WTC11 (cell line): ENCODE results near the gene MED9. TPM values are rescaled to one million over a fixed set of nuclear protein-coding genes. Genes with fewer than 3 reads are reported as not detected.

Source experiments
- ATAC-seq: fragments of 200-7000 bp; cut with Tn5 transposase; 2 replicates; pipeline ENCODE4 v1.10.0; 2021; ENCODE audit warnings: mild to moderate bottlenecking, moderate library complexity
- CTCF ChIA-PET: fragments of 300-600 bp; sonication (Branson Sonifier 250); formaldehyde crosslinking; loops from one replicate; lab custom pipeline; 2021; ENCODE audit warnings: antibody characterized with exemption; lab: Charles Lee
- POLR2A ChIA-PET: fragments of 350-600 bp; sonication (Branson Sonifier 250); formaldehyde crosslinking; loops from one replicate; lab custom pipeline; 2021; ENCODE audit warnings: antibody characterized with exemption; lab: Charles Lee
- DNase-seq: peaks from one replicate; pipeline ENCODE4 v3.0.0; 2021; ENCODE audit warnings: low spot score
- H3K27ac Mint-ChIP-seq: 2 replicates; pipeline ENCODE4 v1.8.0; 2021; ENCODE audit warnings: mixed read lengths
- H3K27me3 Mint-ChIP-seq: 2 replicates; pipeline ENCODE4 v1.8.0; 2021; ENCODE audit warnings: low read depth, mild to moderate bottlenecking, moderate library complexity, mixed read lengths
- H3K36me3 Mint-ChIP-seq: 2 replicates; pipeline ENCODE4 v1.8.0; 2021; ENCODE audit warnings: mixed read lengths
- H3K4me1 Mint-ChIP-seq: 2 replicates; pipeline ENCODE4 v1.8.0; 2022; ENCODE audit warnings: mixed read lengths
- H3K4me3 Mint-ChIP-seq: 2 replicates; pipeline ENCODE4 v1.8.0; 2021; ENCODE audit warnings: mild to moderate bottlenecking, moderate library complexity, mixed read lengths
- H3K9me3 Mint-ChIP-seq: 2 replicates; pipeline ENCODE4 v1.8.0; 2021; ENCODE audit warnings: mixed read lengths
- EMX1 ChIP-seq: fragments of 250-450 bp; sonication (Bioruptor Pico); IDR thresholded peaks from 2 replicates; pipeline ENCODE4 v1.8.0; 2021; ENCODE audit warnings: mild to moderate bottlenecking
- ETV6 ChIP-seq: sonication (generic); formaldehyde crosslinking; IDR thresholded peaks from 2 replicates; pipeline ENCODE4 v1.8.1; 2022; ENCODE audit warnings: mild to moderate bottlenecking, missing genetic modification reagents
- GABPB1 ChIP-seq: sonication (generic); formaldehyde crosslinking; IDR thresholded peaks from 2 replicates; pipeline ENCODE4 v1.8.1; 2023; ENCODE audit warnings: mild to moderate bottlenecking, missing genetic modification reagents
- GRHL2 ChIP-seq: fragments of 250-450 bp; sonication (Bioruptor Pico); IDR thresholded peaks from 2 replicates; pipeline ENCODE4 v1.8.0; 2022; ENCODE audit warnings: mild to moderate bottlenecking, moderate library complexity; ENCODE audit not compliant: insufficient replicate concordance, severe bottlenecking
- IRF1 ChIP-seq: sonication (generic); formaldehyde crosslinking; IDR thresholded peaks from 2 replicates; pipeline ENCODE4 v1.8.0; 2023; ENCODE audit warnings: missing genetic modification reagents
- KAT7 ChIP-seq: sonication (generic); formaldehyde crosslinking; IDR thresholded peaks from 2 replicates; pipeline ENCODE4 v1.8.1; 2023; ENCODE audit warnings: missing genetic modification reagents, mild to moderate bottlenecking, borderline replicate concordance
- MYBL2 ChIP-seq: sonication (generic); formaldehyde crosslinking; IDR thresholded peaks from 2 replicates; pipeline ENCODE4 v1.8.1; 2023; ENCODE audit warnings: mild to moderate bottlenecking, moderate library complexity, missing genetic modification reagents
- NFYB ChIP-seq: sonication (generic); formaldehyde crosslinking; conservative IDR thresholded peaks from 2 replicates; pipeline ENCODE4 v1.8.0; 2022; ENCODE audit warnings: low read depth, missing genetic modification reagents
- OVOL2 ChIP-seq: fragments of 250-450 bp; sonication (Bioruptor Pico); IDR thresholded peaks from 2 replicates; pipeline ENCODE4 v1.9.0; 2021; ENCODE audit warnings: mild to moderate bottlenecking, borderline replicate concordance
- RORB ChIP-seq: fragments of 250-450 bp; sonication (Bioruptor Pico); IDR thresholded peaks from 2 replicates; pipeline ENCODE4 v1.9.0; 2021; ENCODE audit warnings: mild to moderate bottlenecking
- SMAD3 ChIP-seq: sonication (generic); formaldehyde crosslinking; IDR thresholded peaks from 2 replicates; pipeline ENCODE4 v1.8.0; 2022; ENCODE audit warnings: missing genetic modification reagents, mild to moderate bottlenecking, borderline replicate concordance
- SOX15 ChIP-seq: fragments of 250-450 bp; sonication (Bioruptor Pico); IDR thresholded peaks from 2 replicates; pipeline ENCODE4 v1.9.0; 2021; ENCODE audit warnings: mild to moderate bottlenecking
- SP1 ChIP-seq: sonication (generic); formaldehyde crosslinking; conservative IDR thresholded peaks from 2 replicates; pipeline ENCODE4 v1.8.1; 2022; ENCODE audit warnings: missing genetic modification reagents
- USF2 ChIP-seq: sonication (generic); formaldehyde crosslinking; IDR thresholded peaks from 2 replicates; pipeline ENCODE4 v1.8.1; 2023; ENCODE audit warnings: mild to moderate bottlenecking, missing genetic modification reagents, moderate library complexity
- ZNF232 ChIP-seq: sonication (generic); formaldehyde crosslinking; IDR thresholded peaks from 2 replicates; pipeline ENCODE4 v1.8.0; 2022; ENCODE audit warnings: mild to moderate bottlenecking, missing genetic modification reagents
- ZNF512 ChIP-seq: sonication (generic); formaldehyde crosslinking; IDR thresholded peaks from 2 replicates; pipeline ENCODE4 v1.8.1; 2022; ENCODE audit warnings: missing genetic modification reagents, borderline replicate concordance
- total RNA-seq: library from RNA; stranded (reverse); gene quantifications from 3 replicates; pipeline ENCODE4 v1.2.3, GENCODE V29; 2021
- TF ChIP-seq, protein P1 (sequence below): fragments of 250-450 bp; sonication (Bioruptor Pico); IDR thresholded peaks from 2 replicates; pipeline ENCODE4 v2.1.2; 2022; ENCODE audit warnings: mild to moderate bottlenecking, moderate library complexity
- TF ChIP-seq, protein P2 (sequence below): sonication (generic); formaldehyde crosslinking; IDR thresholded peaks from 2 replicates; pipeline ENCODE4 v1.8.1; 2022; ENCODE audit warnings: mild to moderate bottlenecking, missing genetic modification reagents, moderate library complexity, borderline replicate concordance
- TF ChIP-seq, protein P3 (sequence below): sonication (generic); formaldehyde crosslinking; IDR thresholded peaks from 2 replicates; pipeline ENCODE4 v1.8.1; 2022; ENCODE audit warnings: low read depth, missing genetic modification reagents, borderline replicate concordance
- TF ChIP-seq, protein P4 (sequence below): sonication (generic); formaldehyde crosslinking; IDR thresholded peaks from 2 replicates; pipeline ENCODE4 v1.8.0; 2022; ENCODE audit warnings: mild to moderate bottlenecking, missing genetic modification reagents

MED9 gene
- total RNA-seq, 1 experiment from 2014 or later = 21.1 TPM

- DNase-seq = no peak
- CTCF ChIA-PET = interaction anchor here (1.1 to 3.4 kb wide), 5 partner anchors 9 to 136 kb away, joined by 3 to 20 read pairs (median 6); partner anchors contain the start of gene RASD1
Observed at GRCh38 chr17:17505610-17506171, 28.9 kb downstream of the MED9 start.

More at GRCh38 chr17:17505610-17506171, 28.9 kb downstream of the MED9 start:
- H3K36me3 Mint-ChIP-seq = no peaks in the 10 kb centered on the region
- H3K27me3 Mint-ChIP-seq = no peaks in the 10 kb centered on the region
- H3K9me3 Mint-ChIP-seq = no peaks in the 10 kb centered on the region
- no peak overlapping the region for H3K27ac Mint-ChIP-seq
- TF ChIP-seq, protein P1, sequence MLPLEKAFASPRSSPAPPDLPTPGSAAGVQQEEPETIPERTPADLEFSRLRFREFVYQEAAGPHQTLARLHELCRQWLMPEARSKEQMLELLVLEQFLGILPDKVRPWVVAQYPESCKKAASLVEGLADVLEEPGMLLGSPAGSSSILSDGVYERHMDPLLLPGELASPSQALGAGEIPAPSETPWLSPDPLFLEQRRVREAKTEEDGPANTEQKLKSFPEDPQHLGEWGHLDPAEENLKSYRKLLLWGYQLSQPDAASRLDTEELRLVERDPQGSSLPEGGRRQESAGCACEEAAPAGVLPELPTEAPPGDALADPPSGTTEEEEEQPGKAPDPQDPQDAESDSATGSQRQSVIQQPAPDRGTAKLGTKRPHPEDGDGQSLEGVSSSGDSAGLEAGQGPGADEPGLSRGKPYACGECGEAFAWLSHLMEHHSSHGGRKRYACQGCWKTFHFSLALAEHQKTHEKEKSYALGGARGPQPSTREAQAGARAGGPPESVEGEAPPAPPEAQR (CRISPR knock-in tag) = no peak
- TF ChIP-seq, protein P2, sequence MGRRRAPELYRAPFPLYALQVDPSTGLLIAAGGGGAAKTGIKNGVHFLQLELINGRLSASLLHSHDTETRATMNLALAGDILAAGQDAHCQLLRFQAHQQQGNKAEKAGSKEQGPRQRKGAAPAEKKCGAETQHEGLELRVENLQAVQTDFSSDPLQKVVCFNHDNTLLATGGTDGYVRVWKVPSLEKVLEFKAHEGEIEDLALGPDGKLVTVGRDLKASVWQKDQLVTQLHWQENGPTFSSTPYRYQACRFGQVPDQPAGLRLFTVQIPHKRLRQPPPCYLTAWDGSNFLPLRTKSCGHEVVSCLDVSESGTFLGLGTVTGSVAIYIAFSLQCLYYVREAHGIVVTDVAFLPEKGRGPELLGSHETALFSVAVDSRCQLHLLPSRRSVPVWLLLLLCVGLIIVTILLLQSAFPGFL = no peak
- TF ChIP-seq USF2 (CRISPR knock-in tag) (no peak), IRF1 (CRISPR knock-in tag) (no peak), ZNF232 (CRISPR knock-in tag) (no peak), SP1 (CRISPR knock-in tag) (no peak), SMAD3 (CRISPR knock-in tag) (no peak), KAT7 (CRISPR knock-in tag) (no peak), MYBL2 (CRISPR knock-in tag) (no peak), RORB (CRISPR knock-in tag) (no peak), SOX15 (CRISPR knock-in tag) (no peak), GRHL2 (CRISPR knock-in tag) (no peak), ETV6 (CRISPR knock-in tag) (no peak), EMX1 (CRISPR knock-in tag) (no peak), OVOL2 (no peak), NFYB (CRISPR knock-in tag) (no peak), ZNF512 (CRISPR knock-in tag) (no peak), GABPB1 (CRISPR knock-in tag) (no peak)
- TF ChIP-seq, protein P3, sequence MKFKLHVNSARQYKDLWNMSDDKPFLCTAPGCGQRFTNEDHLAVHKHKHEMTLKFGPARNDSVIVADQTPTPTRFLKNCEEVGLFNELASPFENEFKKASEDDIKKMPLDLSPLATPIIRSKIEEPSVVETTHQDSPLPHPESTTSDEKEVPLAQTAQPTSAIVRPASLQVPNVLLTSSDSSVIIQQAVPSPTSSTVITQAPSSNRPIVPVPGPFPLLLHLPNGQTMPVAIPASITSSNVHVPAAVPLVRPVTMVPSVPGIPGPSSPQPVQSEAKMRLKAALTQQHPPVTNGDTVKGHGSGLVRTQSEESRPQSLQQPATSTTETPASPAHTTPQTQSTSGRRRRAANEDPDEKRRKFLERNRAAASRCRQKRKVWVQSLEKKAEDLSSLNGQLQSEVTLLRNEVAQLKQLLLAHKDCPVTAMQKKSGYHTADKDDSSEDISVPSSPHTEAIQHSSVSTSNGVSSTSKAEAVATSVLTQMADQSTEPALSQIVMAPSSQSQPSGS (CRISPR knock-in tag) = no peak
- TF ChIP-seq, protein P4, sequence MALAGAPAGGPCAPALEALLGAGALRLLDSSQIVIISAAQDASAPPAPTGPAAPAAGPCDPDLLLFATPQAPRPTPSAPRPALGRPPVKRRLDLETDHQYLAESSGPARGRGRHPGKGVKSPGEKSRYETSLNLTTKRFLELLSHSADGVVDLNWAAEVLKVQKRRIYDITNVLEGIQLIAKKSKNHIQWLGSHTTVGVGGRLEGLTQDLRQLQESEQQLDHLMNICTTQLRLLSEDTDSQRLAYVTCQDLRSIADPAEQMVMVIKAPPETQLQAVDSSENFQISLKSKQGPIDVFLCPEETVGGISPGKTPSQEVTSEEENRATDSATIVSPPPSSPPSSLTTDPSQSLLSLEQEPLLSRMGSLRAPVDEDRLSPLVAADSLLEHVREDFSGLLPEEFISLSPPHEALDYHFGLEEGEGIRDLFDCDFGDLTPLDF (CRISPR knock-in tag) = no peak
- peaks cover 3% of the 10 kb centered on the region; the same call in 1 of the 2 replicates for H3K4me1 Mint-ChIP-seq
- POLR2A ChIA-PET = no interaction called here
- no peak for ATAC-seq
- H3K4me3 Mint-ChIP-seq = no peak overlapping the region
